ENCODE results near the gene OR6C76. TPM values are rescaled to one million over a fixed set of nuclear protein-coding genes. Genes with fewer than 3 reads are reported as not detected.

The OR6C76 gene
- total RNA-seq, 2 donors from 2014 or later, result not detected

GRCh38 chr12:55443776-55444175 is 17.7 kb downstream of the OR6C76 start, which contains the start of gene OR6C2:
OR6C2 (plus strand) TSS chr12:55444076; CDS start chr12:55452214, 8,138 bp downstream.
- no peaks in the 10 kb centered on the region for H3K4me1 ChIP-seq (ENCODE audit: control insufficient read depth, insufficient read depth, low read length)
- H3K9me3 ChIP-seq (ENCODE audit: control insufficient read depth, low read length), result peaks cover 26% of the 10 kb centered on the region
- WGBS, 2 experiments (ENCODE audit: insufficient coverage in 1 of 2, insufficient read length in 1 of 2), result 89% methylated on average over 2 of the region's 2 CpGs; no CpG with 5 or more reads in 1 of the 2 experiments
- H3K27me3 ChIP-seq (ENCODE audit: control insufficient read depth, insufficient read depth, low read length, poor library complexity, severe bottlenecking), result no peaks in the 10 kb centered on the region
- no peak for DNase-seq
- H3K4me3 ChIP-seq (ENCODE audit: low read length), result no peak within 1 kb of the TSS
- no peaks in the 10 kb centered on the region for H3K36me3 Mint-ChIP-seq (ENCODE audit: low read depth)
- no peaks in the 10 kb centered on the region for H3K36me3 ChIP-seq (ENCODE audit: control insufficient read depth, insufficient read depth, low read length)
- TF ChIP-seq CTCF (conservative IDR thresholded peaks at IDR 0.05), result no peak
- H3K4me1 Mint-ChIP-seq, result no peaks in the 10 kb centered on the region
- H3K9ac ChIP-seq (ENCODE audit: extremely low read depth, low read length, poor library complexity, severe bottlenecking), result no peak within 1 kb of the TSS
- H3K27ac Mint-ChIP-seq, result no peak within 1 kb of the TSS
- H3K27ac ChIP-seq (ENCODE audit: low read depth, low read length), result no peak within 1 kb of the TSS
- H3K4me3 Mint-ChIP-seq, result no peak within 1 kb of the TSS
- peaks cover 1% of the 10 kb centered on the region for H3K27me3 Mint-ChIP-seq (ENCODE audit: insufficient read depth)
- peaks cover 29% of the 10 kb centered on the region for H3K9me3 Mint-ChIP-seq

- no peaks in the 10 kb centered on the region for H3K36me3 ChIP-seq (ENCODE audit: control insufficient read depth, insufficient read depth, low read length)
- no peak overlapping the region for H3K9ac ChIP-seq (ENCODE audit: extremely low read depth, low read length, poor library complexity, severe bottlenecking)
- TF ChIP-seq CTCF (conservative IDR thresholded peaks at IDR 0.05), result no peak
- no peaks in the 10 kb centered on the region for H3K4me1 ChIP-seq (ENCODE audit: control insufficient read depth, insufficient read depth, low read length)
- Mint-ChIP-seq H3K9me3 (peaks cover 23% of the 10 kb centered on the region), H3K27me3 (ENCODE audit: insufficient read depth) (no peaks in the 10 kb centered on the region), H3K4me3 (no peak overlapping the region), H3K27ac (no peak overlapping the region), H3K4me1 (no peaks in the 10 kb centered on the region), H3K36me3 (ENCODE audit: low read depth) (no peaks in the 10 kb centered on the region)
- H3K27me3 ChIP-seq (ENCODE audit: control insufficient read depth, insufficient read depth, low read length, poor library complexity, severe bottlenecking), result no peaks in the 10 kb centered on the region
- H3K4me3 ChIP-seq (ENCODE audit: low read length), result no peak overlapping the region
- WGBS, 2 experiments (ENCODE audit: insufficient coverage in 1 of 2, insufficient read length in 1 of 2), result 100% methylated on average over 1 of the region's 1 CpG; no CpG with 5 or more reads in 1 of the 2 experiments
- H3K27ac ChIP-seq (ENCODE audit: low read depth, low read length), result no peak overlapping the region
- peaks cover 23% of the 10 kb centered on the region for H3K9me3 ChIP-seq (ENCODE audit: control insufficient read depth, low read length)
- DNase-seq, result no peak
Observed at GRCh38 chr12:55445357-55445756, 19.3 kb downstream of the OR6C76 start.

- no peak for DNase-seq
- Histone ChIP-seq H3K27ac (ENCODE audit: low read depth, low read length) (no peak overlapping the region), H3K9ac (ENCODE audit: extremely low read depth, low read length, poor library complexity, severe bottlenecking) (no peak overlapping the region), H3K9me3 (ENCODE audit: control insufficient read depth, low read length) (peaks cover 13% of the 10 kb centered on the region), H3K4me3 (ENCODE audit: low read length) (no peak overlapping the region), H3K36me3 (ENCODE audit: control insufficient read depth, insufficient read depth, low read length) (no peaks in the 10 kb centered on the region), H3K27me3 (ENCODE audit: control insufficient read depth, insufficient read depth, low read length, poor library complexity, severe bottlenecking) (no peaks in the 10 kb centered on the region), H3K4me1 (ENCODE audit: control insufficient read depth, insufficient read depth, low read length) (no peaks in the 10 kb centered on the region)
- H3K36me3 Mint-ChIP-seq (ENCODE audit: low read depth), result no peaks in the 10 kb centered on the region
- H3K27ac Mint-ChIP-seq, result no peak overlapping the region
- 70 to 97% methylated on average over 4 to 5 of the region's 5 CpGs for WGBS, 2 experiments (ENCODE audit: insufficient coverage in 1 of 2, insufficient read length in 1 of 2)
- peak; percentile 41 for TF ChIP-seq CTCF (conservative IDR thresholded peaks at IDR 0.05)
- no peak overlapping the region for H3K4me3 Mint-ChIP-seq
- H3K4me1 Mint-ChIP-seq, result no peaks in the 10 kb centered on the region
- no peaks in the 10 kb centered on the region for H3K27me3 Mint-ChIP-seq (ENCODE audit: insufficient read depth)
- H3K9me3 Mint-ChIP-seq, result peaks cover 13% of the 10 kb centered on the region
Observed at GRCh38 chr12:55446326-55446725, 20.3 kb downstream of the OR6C76 start.
